Osteoblast (primary cell): Measurements from ENCODE around the gene DNAJB14. TPM values are rescaled to one million over a fixed set of nuclear protein-coding genes. Genes with fewer than 3 reads are reported as not detected.
A peak's percentile ranks its signal among the peaks of the same experiment; 100 is the strongest.

Source experiments
- DNase-seq: peaks from one replicate; pipeline ENCODE4 v3.0.0; 2011; ENCODE audit warnings: low spot score, mixed read lengths; ENCODE audit not compliant: insufficient read length; ENCODE audit errors: missing footprints
- H2AFZ ChIP-seq: 2 replicates; pipeline ENCODE4 v1.6.0; 2011; ENCODE audit warnings: mild to moderate bottlenecking, low read length
- H3K27ac ChIP-seq: 2 replicates; pipeline ENCODE4 v1.5.1; 2011; ENCODE audit warnings: mild to moderate bottlenecking, low read depth, low read length, moderate library complexity
- H3K27me3 ChIP-seq: 2 replicates; pipeline ENCODE4 v1.6.0; 2012; ENCODE audit warnings: mild to moderate bottlenecking, control low read depth, inconsistent platforms, low read length, moderate library complexity; ENCODE audit not compliant: insufficient read depth
- H3K36me3 ChIP-seq: 2 replicates; pipeline ENCODE4 v1.5.1; 2011; ENCODE audit warnings: mild to moderate bottlenecking, low read length, control low read depth, moderate library complexity; ENCODE audit not compliant: insufficient read depth
- H3K4me1 ChIP-seq: 2 replicates; pipeline ENCODE4 v1.5.1; 2011; ENCODE audit warnings: mild to moderate bottlenecking, low read length, control low read depth, moderate library complexity; ENCODE audit not compliant: insufficient read depth
- H3K4me2 ChIP-seq: 2 replicates; pipeline ENCODE4 v1.6.0; 2011; ENCODE audit warnings: mild to moderate bottlenecking, low read length; ENCODE audit not compliant: insufficient read depth
- H3K4me3 ChIP-seq: fragments of 200-600 bp; sonication (generic); 3 replicates; pipeline ENCODE4 v1.5.1; 2012; ENCODE audit warnings: mild to moderate bottlenecking, low read length, inconsistent platforms; ENCODE audit not compliant: insufficient read depth
- H3K79me2 ChIP-seq: 2 replicates; pipeline ENCODE4 v1.6.0; 2012; ENCODE audit warnings: mild to moderate bottlenecking, low read length, control low read depth, inconsistent platforms; ENCODE audit not compliant: insufficient read depth
- H3K9me3 ChIP-seq: 2 replicates; pipeline ENCODE4 v1.5.1; 2011; ENCODE audit warnings: low read depth, low read length, control low read depth
- H4K20me1 ChIP-seq: 2 replicates; pipeline ENCODE4 v1.6.0; 2012; ENCODE audit warnings: mild to moderate bottlenecking, low read length, control low read depth; ENCODE audit not compliant: insufficient read depth
- CTCF ChIP-seq: IDR thresholded peaks from 2 replicates; pipeline ENCODE4 v1.5.1; 2011; ENCODE audit warnings: mild to moderate bottlenecking, low read depth, low read length, moderate library complexity; ENCODE audit errors: extremely low read depth
- total RNA-seq: library from RNA; depleted of rRNA; stranded (reverse); fragments of >200 nt; gene quantifications from 2 replicates; pipeline ENCODE4 v1.2.3, GENCODE V29; 2012

The DNAJB14 gene
- total RNA-seq, 1 donor = 41.3 TPM

GRCh38 chr4:99966692-99967091 lies 20.3 kb upstream of the DNAJB14 start:
- Histone ChIP-seq H3K9me3 (no peaks in the 10 kb centered on the region), H3K4me3 (no peak overlapping the region), H4K20me1 (no peaks in the 10 kb centered on the region), H3K27me3 (no peaks in the 10 kb centered on the region), H3K4me1 (peaks cover 11% of the 10 kb centered on the region), H3K36me3 (no peaks in the 10 kb centered on the region), H2AFZ (no peak overlapping the region), H3K79me2 (no peaks in the 10 kb centered on the region), H3K4me2 (no peak overlapping the region), H3K27ac (no peak overlapping the region)
- no peak for DNase-seq
- TF ChIP-seq CTCF = no peak

- H3K27ac ChIP-seq = no peak overlapping the region
- no peaks in the 10 kb centered on the region for H3K79me2 ChIP-seq
- H3K4me3 ChIP-seq = no peak overlapping the region
- no peaks in the 10 kb centered on the region for H3K27me3 ChIP-seq
- DNase-seq = no peak
- H3K36me3 ChIP-seq = no peaks in the 10 kb centered on the region
- H3K4me1 ChIP-seq = peaks cover 14% of the 10 kb centered on the region
- no peaks in the 10 kb centered on the region for H4K20me1 ChIP-seq
- peak overlapping the region; percentile 23 for H2AFZ ChIP-seq
- no peak for TF ChIP-seq CTCF
- peak overlapping the region; percentile 47 for H3K4me2 ChIP-seq
- no peaks in the 10 kb centered on the region for H3K9me3 ChIP-seq
These were observed 19.4 kb upstream of the DNAJB14 start for GRCh38 chr4:99965674-99966350.

GRCh38 chr4:99965173-99965572 lies 18.8 kb upstream of the DNAJB14 start:
- no peaks in the 10 kb centered on the region for H4K20me1 ChIP-seq
- H2AFZ ChIP-seq = no peak overlapping the region
- peaks cover 15% of the 10 kb centered on the region for H3K4me1 ChIP-seq
- no peaks in the 10 kb centered on the region for H3K9me3 ChIP-seq
- no peak overlapping the region for H3K27ac ChIP-seq
- TF ChIP-seq CTCF = no peak
- H3K36me3 ChIP-seq = no peaks in the 10 kb centered on the region
- DNase-seq = no peak
- no peaks in the 10 kb centered on the region for H3K27me3 ChIP-seq
- H3K4me2 ChIP-seq = no peak overlapping the region
- no peaks in the 10 kb centered on the region for H3K79me2 ChIP-seq
- no peak overlapping the region for H3K4me3 ChIP-seq

GRCh38 chr4:99961711-99962110 lies 15.3 kb upstream of the DNAJB14 start:
- Histone ChIP-seq H3K27me3 (no peaks in the 10 kb centered on the region), H3K4me1 (peaks cover 4% of the 10 kb centered on the region), H3K27ac (no peak overlapping the region), H3K4me2 (no peak overlapping the region), H2AFZ (no peak overlapping the region), H3K9me3 (no peaks in the 10 kb centered on the region), H3K4me3 (no peak overlapping the region), H3K36me3 (no peaks in the 10 kb centered on the region), H4K20me1 (no peaks in the 10 kb centered on the region), H3K79me2 (no peaks in the 10 kb centered on the region)
- no peak for TF ChIP-seq CTCF
- DNase-seq = no peak
